Ectodermal cell (in vitro differentiated cells): ENCODE measurements around the gene BRAT1.
"Not testable (repeated sequence)": the region's sequence is repeated elsewhere in the genome, so short reads cannot be mapped to it uniquely, and the experiment has no call there.

ENCODE experiments used
- H3K27ac ChIP-seq: 2 replicates; pipeline ENCODE4 v1.7.0; 2013; ENCODE audit warnings: mild to moderate bottlenecking, low read depth, low read length; ENCODE audit not compliant: insufficient read depth, poor library complexity, severe bottlenecking
- H3K27me3 ChIP-seq: 2 replicates; pipeline ENCODE4 v1.7.0; 2013; ENCODE audit warnings: mild to moderate bottlenecking, low read length; ENCODE audit not compliant: insufficient read depth, control insufficient read depth, poor library complexity, severe bottlenecking
- H3K36me3 ChIP-seq: one replicate; pipeline ENCODE4 v1.7.0; 2013; ENCODE audit warnings: low read length; ENCODE audit not compliant: control insufficient read depth, insufficient read depth
- H3K4me1 ChIP-seq: one replicate; pipeline ENCODE4 v1.7.0; 2013; ENCODE audit warnings: low read length; ENCODE audit not compliant: control insufficient read depth, insufficient read depth
- H3K4me3 ChIP-seq: 2 replicates; pipeline ENCODE4 v1.7.0; 2013; ENCODE audit warnings: low read depth, low read length, control low read depth; ENCODE audit not compliant: insufficient read depth
- H3K9me3 ChIP-seq: 2 replicates; pipeline ENCODE4 v1.7.0; 2013; ENCODE audit warnings: mild to moderate bottlenecking, low read length, moderate library complexity; ENCODE audit not compliant: control insufficient read depth
- WGBS, 2 experiments: methylation state at CpG; one replicate each; pipeline ENCODE4 v1.1.7; 2013; ENCODE audit warnings: missing lambda C conversion rate in 2 of 2; 5-methylcytosine and 5-hydroxymethylcytosine counted together

BRAT1 gene

DNA sequence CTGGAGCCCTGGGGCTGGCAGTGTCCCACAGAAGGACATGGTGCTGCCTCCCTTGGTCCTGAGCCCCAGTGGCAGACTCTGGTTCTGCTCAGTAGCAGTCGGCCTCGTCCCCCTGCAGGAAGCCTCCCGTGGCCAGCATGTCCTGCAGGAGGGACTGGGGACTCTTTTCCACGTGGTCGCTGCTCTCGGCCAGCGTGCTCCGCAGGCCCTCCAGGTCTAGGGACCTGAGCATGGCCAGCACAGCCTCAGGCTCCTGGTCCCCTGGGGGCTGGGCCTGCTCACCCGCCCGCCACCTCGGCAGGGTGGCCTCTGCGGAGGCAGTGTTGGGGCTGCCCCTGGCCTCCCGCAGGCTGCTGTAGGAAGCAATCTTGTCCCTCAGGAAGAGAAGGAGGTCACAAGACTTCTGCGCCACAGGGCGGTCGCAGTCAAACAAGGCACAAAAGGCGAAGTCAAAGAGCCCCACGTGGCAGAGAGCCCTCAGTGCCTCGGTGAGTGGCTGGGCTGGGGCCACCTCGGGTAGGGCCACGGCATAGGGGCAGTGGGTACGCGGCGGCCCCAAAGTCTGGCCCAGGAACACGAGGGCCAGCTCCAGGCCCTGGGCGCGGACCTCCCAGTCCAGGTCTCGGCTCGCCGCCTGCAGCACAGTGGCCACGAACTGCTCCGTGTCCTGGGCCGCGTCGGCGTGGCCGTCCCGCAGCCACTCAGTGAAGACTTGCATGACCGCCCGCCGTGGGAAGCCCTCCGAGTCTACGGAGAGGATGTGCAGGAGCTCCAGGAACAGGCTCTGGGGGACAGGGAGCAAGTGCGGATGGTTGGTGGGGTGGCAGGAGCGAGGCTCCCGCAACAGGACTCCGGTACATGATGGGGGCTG is 17.1 kb downstream of the BRAT1 start:
- no peaks in the 10 kb centered on the region for H3K4me1 ChIP-seq
- peaks cover 16% of the 10 kb centered on the region for H3K36me3 ChIP-seq
- no peak overlapping the region for H3K4me3 ChIP-seq
- no peak overlapping the region for H3K27ac ChIP-seq
- no peaks in the 10 kb centered on the region for H3K9me3 ChIP-seq
- H3K27me3 ChIP-seq = no peaks in the 10 kb centered on the region
- WGBS, 2 experiments = 95% methylated on average over 47 of the region's 47 CpGs

DNA sequence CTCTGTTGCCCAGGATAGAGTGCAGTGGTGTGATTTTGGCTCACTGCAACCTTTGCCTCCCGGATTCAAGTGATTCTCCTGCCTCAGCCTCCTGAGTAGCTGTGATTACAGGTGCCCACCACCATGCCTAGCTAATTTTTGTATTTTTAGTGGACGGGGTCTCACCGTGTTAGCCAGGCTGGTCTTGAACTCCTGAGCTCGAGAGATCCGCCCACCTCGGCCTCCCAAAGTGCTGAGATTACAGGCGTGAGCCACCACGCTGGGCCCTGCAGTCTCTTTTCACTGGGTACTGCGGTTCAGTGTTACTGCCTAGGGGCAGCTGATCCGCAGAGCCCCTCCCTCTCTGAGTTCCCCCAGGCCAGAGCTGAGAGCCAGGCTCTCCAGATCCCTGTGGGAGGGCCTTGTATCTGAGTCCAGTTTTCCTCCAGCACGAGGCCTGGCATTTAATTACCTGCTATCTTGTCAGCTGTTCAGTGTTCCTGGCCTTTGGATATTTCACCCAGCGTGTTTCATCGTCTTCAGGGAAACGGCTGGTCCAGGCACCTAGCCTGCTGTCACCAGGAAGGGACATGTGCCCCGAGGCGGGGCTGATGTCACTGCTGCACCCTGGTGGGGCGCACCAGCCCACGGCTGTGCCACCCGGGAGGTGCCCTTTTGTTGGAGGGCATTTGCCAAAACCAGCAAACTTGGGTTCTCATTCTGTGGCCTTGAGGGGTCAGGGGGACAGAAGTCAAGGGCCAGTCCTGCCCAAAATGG is 19.3 kb downstream of the BRAT1 start:
- WGBS, 2 experiments = 86 to 88% methylated on average over 16 of the region's 19 CpGs
- H3K27me3 ChIP-seq, H3K27ac ChIP-seq: not testable (repeated sequence)

GRCh38 chr7:2534214-2534613 is 21.1 kb downstream of the BRAT1 start:
- WGBS, 2 experiments = 92 to 95% methylated on average over 27 to 29 of the region's 34 CpGs
- H3K4me3 ChIP-seq = not testable (repeated sequence)

More for the DNA sequence above, 19.3 kb downstream of the BRAT1 start:
- H3K4me3 ChIP-seq, H3K4me1 ChIP-seq, H3K9me3 ChIP-seq: not testable (repeated sequence)
- H3K36me3 ChIP-seq = peaks cover 16% of the 10 kb centered on the region

GRCh38 chr7:2533566-2533965 is 21.8 kb downstream of the BRAT1 start:
- not testable (repeated sequence) for H3K27ac ChIP-seq, H3K9me3 ChIP-seq, H3K4me3 ChIP-seq, H3K27me3 ChIP-seq
- WGBS, 2 experiments = 88% methylated on average over 1 of the region's 8 CpGs; no CpG with 5 or more reads in 1 of the 2 experiments
- Histone ChIP-seq H3K36me3 (peaks cover 17% of the 10 kb centered on the region), H3K4me1 (peaks cover 16% of the 10 kb centered on the region)

More at GRCh38 chr7:2534214-2534613, 21.1 kb downstream of the BRAT1 start:
- not testable (repeated sequence) for H3K27me3 ChIP-seq, H3K27ac ChIP-seq, H3K9me3 ChIP-seq
- H3K4me1 ChIP-seq = peaks cover 16% of the 10 kb centered on the region
- H3K36me3 ChIP-seq = peaks cover 12% of the 10 kb centered on the region

DNA sequence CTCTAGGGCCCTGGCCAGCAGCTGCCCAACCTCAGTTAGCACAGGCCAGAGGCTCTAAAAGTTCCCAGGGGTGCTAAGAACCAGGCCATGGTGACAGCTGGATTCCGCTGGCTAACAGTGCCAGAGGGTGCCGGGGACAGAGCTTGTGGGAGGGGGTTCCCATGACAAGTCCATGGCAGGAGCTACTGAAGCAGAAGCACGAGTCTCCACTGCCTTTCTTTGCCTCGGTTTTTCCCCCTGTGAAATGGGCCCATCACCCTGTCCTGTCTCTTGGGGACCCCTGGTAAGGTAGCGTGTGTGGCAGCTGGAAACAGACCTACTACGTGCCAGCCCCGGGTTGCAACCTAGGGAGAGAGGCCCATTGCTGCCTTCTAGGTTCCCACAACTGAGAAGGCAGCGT is 22.5 kb downstream of the BRAT1 start:
- peaks cover 12% of the 10 kb centered on the region for H3K36me3 ChIP-seq
- not testable (repeated sequence) for H3K9me3 ChIP-seq, H3K27me3 ChIP-seq, H3K4me3 ChIP-seq, H3K27ac ChIP-seq
- 91 to 94% methylated on average over 4 of the region's 8 CpGs for WGBS, 2 experiments
- peaks cover 16% of the 10 kb centered on the region for H3K4me1 ChIP-seq

- H3K4me3 ChIP-seq, H3K27me3 ChIP-seq, H3K27ac ChIP-seq, H3K9me3 ChIP-seq: not testable (repeated sequence)
- WGBS, 2 experiments = 93% methylated on average over 11 of the region's 15 CpGs
- peaks cover 21% of the 10 kb centered on the region for H3K4me1 ChIP-seq
- H3K36me3 ChIP-seq = peaks cover 15% of the 10 kb centered on the region
These were observed 23.0 kb downstream of the BRAT1 start for GRCh38 chr7:2532199-2532772.

- WGBS, 2 experiments = 86 to 89% methylated on average over 16 to 17 of the region's 17 CpGs
- Histone ChIP-seq H3K36me3 (peaks cover 20% of the 10 kb centered on the region), H3K4me1 (peaks cover 26% of the 10 kb centered on the region)
- H3K4me3 ChIP-seq, H3K27ac ChIP-seq, H3K27me3 ChIP-seq, H3K9me3 ChIP-seq: not testable (repeated sequence)
These were observed 23.6 kb downstream of the BRAT1 start for GRCh38 chr7:2531796-2532110.

DNA sequence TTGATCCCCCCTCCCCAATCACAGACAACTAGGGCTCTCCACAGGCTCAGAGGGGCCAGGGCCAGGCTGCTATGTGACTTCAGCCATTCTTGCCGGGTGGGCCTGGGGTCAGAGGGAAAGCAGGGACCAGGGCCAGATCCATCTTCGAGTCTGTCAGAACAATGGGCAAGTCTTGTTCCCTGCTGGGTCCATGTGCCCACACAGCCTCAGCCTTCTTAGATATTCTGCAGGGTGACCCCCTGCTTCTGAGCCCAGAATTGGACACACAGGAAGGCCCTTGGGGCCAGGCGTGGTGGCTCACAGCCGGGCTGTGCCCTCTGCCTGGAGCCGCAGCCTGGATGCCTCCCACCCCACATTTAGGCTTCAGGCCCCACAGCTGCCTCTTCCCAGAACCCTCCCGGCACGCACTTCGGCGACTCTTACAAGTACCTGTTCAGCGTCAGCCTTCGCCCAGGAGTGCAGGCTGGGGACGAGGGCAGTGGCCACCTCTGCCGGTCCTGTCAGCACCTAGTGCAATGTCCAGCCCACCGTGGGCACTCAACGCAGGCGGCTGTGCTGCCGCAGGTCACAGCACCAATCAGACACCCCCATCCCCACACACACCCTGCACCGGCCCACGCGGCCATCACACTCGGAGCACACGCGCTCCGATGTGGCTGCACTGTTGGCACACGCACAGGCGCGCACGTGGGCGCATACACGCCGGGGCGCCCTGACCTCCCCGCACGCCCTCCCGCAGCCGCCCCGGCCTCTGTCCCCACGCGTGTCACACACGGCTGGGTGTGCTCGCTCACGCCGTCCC is 24.1 kb downstream of the BRAT1 start:
- not testable (repeated sequence) for H3K4me3 ChIP-seq, H3K27me3 ChIP-seq, H3K9me3 ChIP-seq
- Histone ChIP-seq H3K4me1 (peaks cover 30% of the 10 kb centered on the region), H3K27ac (peak overlapping the region; percentile 55), H3K36me3 (peaks cover 24% of the 10 kb centered on the region)
- 85 to 87% methylated on average over 40 to 43 of the region's 43 CpGs for WGBS, 2 experiments

DNA sequence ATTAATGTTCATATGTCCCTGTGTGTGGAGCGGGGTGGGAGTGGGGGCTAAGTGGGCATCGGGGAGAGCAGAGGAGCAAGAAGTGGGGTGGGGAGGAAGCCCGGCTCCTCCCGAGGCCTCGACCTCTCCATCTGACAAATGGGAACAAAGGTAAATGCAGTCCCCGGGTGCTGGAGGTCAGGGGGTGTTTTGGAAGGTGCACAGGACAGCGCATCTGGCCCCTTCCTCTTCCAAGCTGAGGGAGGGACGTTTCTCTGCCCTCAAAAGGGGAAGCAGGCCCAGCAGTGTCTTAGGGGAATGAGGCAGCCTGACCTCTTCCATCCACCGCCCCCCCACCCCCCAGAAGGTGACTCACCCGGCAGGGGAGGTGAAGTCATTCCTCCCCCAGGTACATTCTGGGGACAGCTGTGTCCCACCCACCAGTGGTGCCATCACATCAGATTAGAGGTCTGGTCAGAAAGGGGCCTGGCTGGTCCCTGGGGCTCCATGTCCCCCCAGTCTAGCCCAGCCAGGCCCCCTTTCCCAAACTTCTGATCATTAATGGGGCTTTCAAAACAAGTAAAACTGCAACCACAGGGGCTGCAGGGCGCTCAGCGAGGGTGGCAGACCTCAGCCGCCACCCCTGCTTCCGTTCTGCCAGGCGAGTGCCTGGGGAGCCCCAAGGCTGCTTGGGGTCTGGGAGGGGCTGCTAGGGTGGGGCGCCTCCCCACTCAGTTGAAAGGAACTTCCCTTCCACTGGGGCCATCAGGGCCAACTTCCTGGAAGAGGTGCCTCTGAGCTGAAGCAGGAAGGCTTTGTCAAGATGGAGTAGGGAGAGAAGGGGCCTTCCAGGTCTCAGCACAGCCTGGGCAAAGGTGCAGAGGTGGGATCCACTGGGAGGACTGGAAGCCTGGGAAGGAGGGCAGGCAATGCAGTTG is 25.0 kb downstream of the BRAT1 start:
- H3K27me3 ChIP-seq = no peaks in the 10 kb centered on the region
- WGBS, 2 experiments = 85 to 87% methylated on average over 16 of the region's 16 CpGs
- H3K4me3 ChIP-seq = no peak overlapping the region
- peak overlapping the region; percentile 55 for H3K27ac ChIP-seq
- no peaks in the 10 kb centered on the region for H3K9me3 ChIP-seq
- H3K36me3 ChIP-seq = peaks cover 31% of the 10 kb centered on the region
- H3K4me1 ChIP-seq = peaks cover 38% of the 10 kb centered on the region
